Activated CD8-positive, alpha-beta memory T cell treated with anti-CD3 and anti-CD28 coated beads, Interleukin-2, amount 10 ng/mL, durations not matched to agents 7 days and 5 days (primary cell): ENCODE data around the gene HSF5. TPM values are rescaled to one million over a fixed set of nuclear protein-coding genes. Genes with fewer than 3 reads are reported as not detected.

Experiments
- ATAC-seq: fragments of 150-1000 bp; cut with Tn5 transposase; one replicate; pipeline ENCODE4 v1.10.0; 2021; ENCODE audit warnings: moderate library complexity
- CTCF ChIA-PET: fragments of 350-600 bp; sonication (Branson Sonifier 250); formaldehyde crosslinking; loops from one replicate; lab custom pipeline; 2021; ENCODE audit warnings: antibody characterized with exemption; lab: Charles Lee
- DNase-seq: peaks from one replicate; pipeline ENCODE4 v3.0.0-alpha.2; 2020
- H3K27ac Mint-ChIP-seq: one replicate; pipeline ENCODE4 v1.8.0; 2021; ENCODE audit warnings: mild to moderate bottlenecking, mixed read lengths
- H3K27me3 Mint-ChIP-seq: one replicate; pipeline ENCODE4 v1.8.0; 2021; ENCODE audit warnings: mixed read lengths
- H3K36me3 Mint-ChIP-seq: one replicate; pipeline ENCODE4 v1.8.0; 2021; ENCODE audit warnings: mild to moderate bottlenecking, mixed read lengths
- H3K4me1 Mint-ChIP-seq: one replicate; pipeline ENCODE4 v1.8.0; 2021; ENCODE audit warnings: mixed read lengths
- H3K4me3 Mint-ChIP-seq: one replicate; pipeline ENCODE4 v1.8.0; 2021; ENCODE audit warnings: mild to moderate bottlenecking, moderate library complexity, mixed read lengths
- H3K9me3 Mint-ChIP-seq: one replicate; pipeline ENCODE4 v1.8.0; 2022; ENCODE audit warnings: low read depth, mixed read lengths
- total RNA-seq, 2 experiments: library from RNA; stranded (reverse); gene quantifications; one replicate each; pipeline ENCODE4 v1.2.3, GENCODE V29; 2021

Gene HSF5
- total RNA-seq, 2 experiments from 2014 or later = 0.41 to 0.61 TPM

DNA sequence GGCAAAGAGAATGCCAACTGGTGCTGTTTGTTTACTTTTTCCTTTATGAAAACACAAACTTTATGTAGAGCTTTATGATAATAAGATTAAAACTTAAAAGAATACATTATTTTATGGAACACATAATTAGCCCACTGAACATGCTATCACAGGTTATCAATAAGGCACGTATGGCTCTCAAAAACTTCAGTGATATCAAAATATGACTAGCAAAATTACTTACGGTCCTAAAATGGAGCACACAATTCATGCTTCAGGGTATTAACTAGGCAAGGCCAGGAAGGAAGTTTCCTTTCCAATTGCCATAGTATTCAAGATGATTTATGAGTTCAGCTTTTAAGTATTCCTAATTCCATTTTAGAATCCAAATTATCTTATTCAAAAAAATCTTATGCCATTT lies 74.5 kb downstream of the HSF5 start:
- Mint-ChIP-seq H3K9me3 (no peaks in the 10 kb centered on the region), H3K36me3 (no peaks in the 10 kb centered on the region), H3K27ac (no peak overlapping the region), H3K4me3 (no peak overlapping the region), H3K4me1 (peaks cover 32% of the 10 kb centered on the region), H3K27me3 (no peaks in the 10 kb centered on the region)
- DNase-seq (no peak), ATAC-seq (no peak)
- CTCF ChIA-PET = interaction anchor here (2.7 kb wide), 1 partner anchor 96 kb away, joined by 14 read pairs; no protein-coding TSS in a partner anchor

DNA sequence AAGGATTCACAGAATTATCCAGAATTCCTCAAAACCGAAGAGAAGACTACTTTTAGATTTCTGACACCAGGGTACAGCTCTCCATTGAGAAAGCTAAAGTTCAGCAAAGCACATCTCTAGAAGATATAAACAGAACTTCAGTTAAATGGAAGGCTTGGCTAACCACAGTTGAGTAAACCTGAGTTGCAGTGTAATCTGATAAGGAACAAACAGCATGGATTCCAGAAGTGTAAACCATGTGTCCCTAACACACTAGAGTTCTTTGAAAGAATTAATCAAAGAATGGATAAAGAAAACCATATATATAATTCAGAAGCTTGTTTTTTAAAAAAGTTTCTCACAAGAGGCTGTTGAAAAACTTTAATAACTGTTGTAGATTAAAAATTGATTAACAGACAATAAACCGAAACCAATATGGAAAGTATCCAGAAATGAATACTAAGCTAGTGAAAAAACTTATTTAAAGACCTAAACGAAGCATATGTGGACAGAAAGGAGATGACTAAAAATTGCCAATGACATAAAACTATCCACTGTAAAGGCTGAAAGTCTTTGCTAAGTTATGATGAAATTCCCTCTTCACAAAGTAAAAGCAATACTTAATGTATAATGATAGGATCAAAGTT lies 75.1 kb downstream of the HSF5 start:
- H3K4me1 Mint-ChIP-seq = peaks cover 27% of the 10 kb centered on the region
- no peaks in the 10 kb centered on the region for H3K36me3 Mint-ChIP-seq
- H3K27ac Mint-ChIP-seq = peak overlapping the region; percentile 31
- DNase-seq = no peak
- CTCF ChIA-PET = interaction anchor here (2.7 kb wide), 1 partner anchor 95 kb away, joined by 14 read pairs; no protein-coding TSS in a partner anchor
- H3K27me3 Mint-ChIP-seq = no peaks in the 10 kb centered on the region
- no peak overlapping the region for H3K4me3 Mint-ChIP-seq
- no peaks in the 10 kb centered on the region for H3K9me3 Mint-ChIP-seq
- peak; percentile 25 for ATAC-seq

DNA sequence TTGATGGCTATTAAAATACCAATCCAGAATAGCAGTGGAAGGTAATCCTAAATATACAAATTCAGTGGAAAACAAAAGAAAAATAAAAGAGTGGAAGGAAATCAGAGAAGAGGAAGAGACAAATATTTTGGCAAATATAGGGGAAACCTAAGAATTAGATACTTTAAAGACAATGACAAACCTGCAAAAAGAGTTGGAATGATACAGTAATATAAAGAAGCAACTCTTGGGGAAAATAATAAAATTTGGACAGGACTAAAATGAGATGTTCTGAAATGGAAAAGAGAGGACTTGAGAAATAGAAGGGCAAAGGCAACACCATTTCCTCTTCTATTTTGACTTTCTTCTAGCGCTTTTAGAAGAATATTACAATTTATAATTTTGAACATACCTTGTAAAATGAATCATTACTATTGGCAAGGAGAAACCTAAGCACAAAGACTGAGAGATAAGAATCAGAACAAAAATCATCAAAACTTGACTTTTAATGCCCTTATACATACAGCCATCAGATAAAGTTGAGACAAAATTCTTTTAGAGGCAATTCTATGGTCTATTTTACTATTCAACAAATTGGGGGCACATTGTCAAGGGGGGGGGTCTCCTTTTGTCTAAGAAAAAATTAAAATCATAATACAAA lies 76.0 kb downstream of the HSF5 start:
- Mint-ChIP-seq H3K27me3 (no peaks in the 10 kb centered on the region), H3K4me3 (no peak overlapping the region), H3K27ac (no peak overlapping the region), H3K4me1 (peaks cover 19% of the 10 kb centered on the region), H3K36me3 (no peaks in the 10 kb centered on the region), H3K9me3 (no peaks in the 10 kb centered on the region)
- DNase-seq = no peak
- no peak for ATAC-seq
- CTCF ChIA-PET = interaction anchor here (2.7 kb wide), 1 partner anchor 94 kb away, joined by 14 read pairs; no protein-coding TSS in a partner anchor

DNA sequence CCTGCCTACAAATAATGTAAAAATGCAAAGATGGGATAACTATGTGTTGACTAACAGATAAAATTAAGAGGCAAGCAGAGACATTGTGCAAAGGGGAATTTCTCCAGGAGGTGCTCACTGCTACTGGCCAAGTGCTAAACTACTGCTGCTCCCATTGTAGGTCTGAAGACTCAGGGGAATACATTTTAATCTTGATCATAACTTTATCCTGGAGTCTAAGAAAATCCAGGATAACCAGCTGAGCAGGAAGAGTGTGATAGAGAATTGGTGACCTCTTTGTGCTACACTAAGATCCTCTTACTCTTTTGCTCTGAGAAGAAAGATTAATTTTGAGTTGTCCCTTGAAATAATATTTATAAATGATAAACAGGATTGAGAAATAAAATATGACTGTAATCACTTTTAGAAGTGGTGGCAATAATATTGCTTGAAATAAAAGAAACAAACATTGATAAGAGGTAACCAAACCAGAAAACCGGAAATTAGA lies 76.8 kb downstream of the HSF5 start:
- no peak overlapping the region for H3K27ac Mint-ChIP-seq
- no peaks in the 10 kb centered on the region for H3K9me3 Mint-ChIP-seq
- no peak for ATAC-seq
- H3K4me3 Mint-ChIP-seq = no peak overlapping the region
- H3K27me3 Mint-ChIP-seq = no peaks in the 10 kb centered on the region
- CTCF ChIA-PET = no interaction called here
- no peak for DNase-seq
- peaks cover 16% of the 10 kb centered on the region for H3K4me1 Mint-ChIP-seq
- H3K36me3 Mint-ChIP-seq = no peaks in the 10 kb centered on the region

DNA sequence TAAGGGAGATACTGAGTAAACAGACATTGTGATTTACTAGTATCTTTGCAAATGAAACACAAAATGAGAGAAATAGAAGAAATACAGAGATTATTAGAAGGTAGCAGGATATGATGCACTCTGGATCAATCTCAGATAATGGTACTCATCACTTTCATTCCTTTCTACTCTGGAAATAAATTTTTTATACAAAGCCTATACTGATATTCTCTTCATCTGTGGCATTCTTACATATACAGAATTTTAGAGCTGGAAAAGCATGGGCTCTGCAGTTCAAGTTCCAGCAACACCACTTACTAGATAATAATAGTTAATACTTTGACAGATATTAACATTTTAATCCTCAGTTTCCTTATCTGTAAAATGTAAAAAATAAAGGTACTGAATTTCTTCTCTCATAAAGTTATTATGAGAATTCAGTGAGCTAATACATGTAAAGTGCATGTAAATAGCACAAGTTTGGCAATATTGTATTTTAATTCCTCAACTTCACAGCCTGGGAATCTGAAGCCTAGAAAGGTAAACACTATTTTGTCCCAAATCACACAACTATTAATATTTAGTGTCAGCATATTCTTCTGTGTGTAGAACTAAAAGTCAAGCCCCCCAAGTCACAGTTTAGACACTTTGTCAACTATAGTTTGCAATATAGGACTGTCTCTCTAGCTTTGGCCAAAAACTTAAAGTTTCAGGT lies 77.3 kb downstream of the HSF5 start:
- no peak overlapping the region for H3K27ac Mint-ChIP-seq

DNA sequence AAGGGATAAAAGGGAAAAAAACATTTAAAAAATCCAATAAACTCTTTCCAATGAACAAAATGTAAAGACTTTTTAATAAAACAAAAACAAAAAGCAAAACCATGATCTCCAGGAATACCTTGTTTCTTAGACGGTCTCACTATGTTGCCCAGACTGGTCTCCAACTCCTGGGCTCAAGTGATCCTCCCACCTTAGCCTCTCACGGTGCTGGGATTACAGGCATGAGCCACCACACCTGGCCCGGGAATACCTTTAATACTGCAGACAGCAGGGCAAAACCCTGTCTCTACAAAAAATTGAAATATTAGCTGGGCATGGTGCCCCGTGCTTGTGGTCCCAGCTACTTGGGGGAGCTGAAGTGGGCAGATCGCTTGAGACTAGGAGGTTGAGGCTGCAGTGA lies 78.8 kb downstream of the HSF5 start:
- DNase-seq (no peak), ATAC-seq (no peak)
- CTCF ChIA-PET = interaction anchor here (1.8 kb wide), 1 partner anchor 92 kb away, joined by 6 read pairs; no protein-coding TSS in a partner anchor
- Mint-ChIP-seq H3K36me3 (no peaks in the 10 kb centered on the region), H3K27ac (no peak overlapping the region), H3K27me3 (no peaks in the 10 kb centered on the region), H3K4me3 (no peak overlapping the region), H3K9me3 (no peaks in the 10 kb centered on the region), H3K4me1 (peaks cover 16% of the 10 kb centered on the region)

More for the DNA sequence above, 77.3 kb downstream of the HSF5 start:
- CTCF ChIA-PET = no interaction called here
- Mint-ChIP-seq H3K4me3 (no peak overlapping the region), H3K36me3 (no peaks in the 10 kb centered on the region), H3K27me3 (no peaks in the 10 kb centered on the region), H3K4me1 (peaks cover 16% of the 10 kb centered on the region), H3K9me3 (no peaks in the 10 kb centered on the region)
- no peak for ATAC-seq
- DNase-seq = no peak

DNA sequence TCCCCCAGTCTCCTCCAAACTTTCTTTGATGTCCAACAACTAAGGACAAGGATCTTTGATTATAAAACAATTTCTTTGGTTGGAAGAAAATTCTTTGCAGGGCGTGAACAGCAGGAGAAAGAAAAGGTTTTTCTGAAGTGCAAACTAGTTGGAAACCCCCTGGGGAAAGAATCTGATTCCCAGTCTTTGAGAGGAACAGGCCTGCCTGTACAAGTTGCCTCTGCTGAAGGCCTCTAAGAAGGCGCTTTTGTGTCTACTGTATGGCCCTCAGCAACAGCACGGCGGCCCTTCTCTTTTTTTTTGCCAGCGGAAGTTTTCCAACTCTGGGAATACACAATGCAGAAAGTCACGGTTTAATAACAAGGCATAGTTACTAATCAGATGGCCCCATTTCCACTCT lies 84.9 kb downstream of the HSF5 start:
- peaks cover 8% of the 10 kb centered on the region for H3K4me1 Mint-ChIP-seq
- H3K4me3 Mint-ChIP-seq = no peak overlapping the region
- no peaks in the 10 kb centered on the region for H3K9me3 Mint-ChIP-seq
- H3K27ac Mint-ChIP-seq = no peak overlapping the region
- no peaks in the 10 kb centered on the region for H3K27me3 Mint-ChIP-seq
- no peak for DNase-seq
- no peaks in the 10 kb centered on the region for H3K36me3 Mint-ChIP-seq
- ATAC-seq = no peak
- CTCF ChIA-PET = no interaction called here

DNA sequence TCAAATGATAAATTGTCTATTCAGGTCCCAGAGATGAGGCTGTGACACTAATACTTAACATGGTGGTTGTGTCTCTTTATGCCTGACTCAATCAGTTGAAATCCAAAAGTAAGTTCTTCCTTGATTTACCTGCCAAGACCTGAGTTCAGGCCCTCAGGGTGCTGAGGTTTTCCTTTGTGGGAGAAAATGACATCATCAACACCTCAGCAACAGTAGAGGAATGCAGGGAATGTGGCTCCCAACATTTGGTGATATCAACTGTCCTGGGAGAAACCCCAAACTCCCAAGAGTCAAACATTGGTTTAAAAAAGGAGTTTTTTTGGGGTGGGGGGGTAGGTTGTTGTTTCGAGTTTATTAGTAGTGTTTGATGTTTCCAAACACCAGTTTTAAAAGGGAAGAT lies 85.5 kb downstream of the HSF5 start:
- no peak overlapping the region for H3K4me3 Mint-ChIP-seq
- H3K27ac Mint-ChIP-seq = no peak overlapping the region
- no peaks in the 10 kb centered on the region for H3K36me3 Mint-ChIP-seq
- ATAC-seq = no peak
- CTCF ChIA-PET = no interaction called here
- H3K4me1 Mint-ChIP-seq = peaks cover 8% of the 10 kb centered on the region
- no peak for DNase-seq
- H3K9me3 Mint-ChIP-seq = no peaks in the 10 kb centered on the region
- H3K27me3 Mint-ChIP-seq = peaks cover 2% of the 10 kb centered on the region

DNA sequence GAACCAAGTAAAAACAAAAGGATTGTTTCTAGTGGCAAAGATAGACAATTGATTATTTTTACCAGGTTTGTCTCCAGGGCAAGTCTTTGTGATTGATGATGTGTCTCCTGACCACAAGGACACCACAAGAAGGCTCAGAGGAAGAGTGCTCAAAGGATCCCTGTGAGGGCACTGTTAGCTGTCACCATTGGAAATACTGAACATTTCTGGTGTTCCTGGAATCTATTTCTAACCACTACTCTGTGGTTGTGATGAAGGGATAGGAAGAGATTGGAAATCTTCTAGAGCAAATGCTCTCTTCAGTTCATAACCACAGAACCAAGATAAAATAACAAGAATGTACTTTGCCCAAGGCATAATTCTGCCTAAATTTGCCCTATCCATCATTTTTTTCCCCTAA lies 86.2 kb downstream of the HSF5 start:
- H3K4me1 Mint-ChIP-seq = peaks cover 8% of the 10 kb centered on the region
- H3K27me3 Mint-ChIP-seq = peaks cover 2% of the 10 kb centered on the region
- no peak overlapping the region for H3K27ac Mint-ChIP-seq
- ATAC-seq (peak; percentile 61), DNase-seq (peak; percentile 47)
- H3K36me3 Mint-ChIP-seq = no peaks in the 10 kb centered on the region
- no peak overlapping the region for H3K4me3 Mint-ChIP-seq
- CTCF ChIA-PET = no interaction called here
- no peaks in the 10 kb centered on the region for H3K9me3 Mint-ChIP-seq

DNA sequence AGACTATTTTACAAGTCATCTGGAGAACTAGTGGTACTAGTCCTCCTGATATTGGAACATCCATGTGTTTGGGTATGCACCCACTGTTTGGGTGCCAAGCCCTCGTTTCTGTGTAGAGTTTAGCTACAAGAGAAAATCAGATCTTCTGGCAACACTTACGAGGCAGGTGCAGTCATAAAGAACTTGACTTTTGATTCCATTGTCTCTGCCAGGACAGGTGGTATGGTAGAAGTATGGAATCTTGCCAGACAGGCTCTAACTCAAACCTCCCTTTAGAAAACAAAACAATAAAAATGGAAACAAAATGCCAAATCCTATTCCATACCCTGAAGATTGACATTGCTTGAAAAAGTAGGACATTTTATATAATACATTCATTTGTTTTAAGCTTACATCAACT lies 86.9 kb downstream of the HSF5 start:
- CTCF ChIA-PET = no interaction called here
- DNase-seq (no peak), ATAC-seq (no peak)
- Mint-ChIP-seq H3K27me3 (peaks cover 2% of the 10 kb centered on the region), H3K9me3 (no peaks in the 10 kb centered on the region), H3K27ac (no peak overlapping the region), H3K4me1 (peaks cover 8% of the 10 kb centered on the region), H3K4me3 (no peak overlapping the region), H3K36me3 (no peaks in the 10 kb centered on the region)

DNA sequence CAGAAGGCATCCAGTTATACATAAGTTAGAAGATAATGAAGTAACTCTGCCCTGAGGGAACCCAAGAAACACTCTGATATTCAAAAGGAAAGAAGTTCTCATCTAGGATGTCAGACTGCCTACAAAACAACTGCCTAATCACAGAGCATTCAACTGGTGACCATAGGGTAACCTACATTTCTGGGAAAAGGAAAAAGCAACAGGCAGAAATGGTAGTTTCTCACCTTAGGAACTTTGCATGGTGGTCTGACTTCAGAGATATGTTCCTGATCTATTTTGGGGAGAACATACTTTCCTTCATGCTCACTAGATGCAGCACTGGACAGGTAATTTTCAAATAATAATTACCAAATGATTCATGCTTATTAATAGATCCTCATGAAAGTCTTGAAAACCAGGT lies 87.4 kb downstream of the HSF5 start:
- Mint-ChIP-seq H3K27me3 (peaks cover 2% of the 10 kb centered on the region), H3K9me3 (no peaks in the 10 kb centered on the region), H3K4me3 (no peak overlapping the region), H3K36me3 (no peaks in the 10 kb centered on the region), H3K4me1 (peaks cover 8% of the 10 kb centered on the region), H3K27ac (no peak overlapping the region)
- CTCF ChIA-PET = interaction anchor here (0.8 to 1.4 kb wide), 2 partner anchors 83 to 151 kb away, joined by 3 to 4 read pairs; no protein-coding TSS in a partner anchor
- DNase-seq (no peak), ATAC-seq (no peak)

DNA sequence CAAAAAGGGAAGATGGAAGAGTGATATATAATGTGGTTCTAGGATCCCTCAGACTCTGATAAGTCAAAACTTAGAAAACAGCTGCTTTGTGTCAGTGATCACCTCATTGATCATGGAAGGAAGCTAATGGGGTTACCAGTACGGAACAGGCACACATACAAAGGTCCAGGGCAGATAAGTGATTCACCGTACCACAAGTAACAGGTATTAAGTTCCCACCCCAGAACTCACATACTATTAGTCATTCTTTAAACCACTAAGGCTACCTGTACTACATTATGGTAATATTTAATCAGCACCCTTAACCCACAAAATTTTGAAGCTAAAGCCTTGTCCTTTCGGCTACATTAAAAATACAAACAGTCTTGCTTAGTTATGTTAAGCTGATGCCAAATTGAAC lies 88.2 kb downstream of the HSF5 start:
- Mint-ChIP-seq H3K27me3 (peaks cover 2% of the 10 kb centered on the region), H3K4me1 (peaks cover 8% of the 10 kb centered on the region), H3K27ac (no peak overlapping the region), H3K4me3 (no peak overlapping the region), H3K9me3 (no peaks in the 10 kb centered on the region), H3K36me3 (no peaks in the 10 kb centered on the region)
- DNase-seq (no peak), ATAC-seq (no peak)
- CTCF ChIA-PET = interaction anchor here (0.6 to 1.4 kb wide), 5 partner anchors 15 to 349 kb away, joined by 3 to 4 read pairs (median 3); no protein-coding TSS in a partner anchor

DNA sequence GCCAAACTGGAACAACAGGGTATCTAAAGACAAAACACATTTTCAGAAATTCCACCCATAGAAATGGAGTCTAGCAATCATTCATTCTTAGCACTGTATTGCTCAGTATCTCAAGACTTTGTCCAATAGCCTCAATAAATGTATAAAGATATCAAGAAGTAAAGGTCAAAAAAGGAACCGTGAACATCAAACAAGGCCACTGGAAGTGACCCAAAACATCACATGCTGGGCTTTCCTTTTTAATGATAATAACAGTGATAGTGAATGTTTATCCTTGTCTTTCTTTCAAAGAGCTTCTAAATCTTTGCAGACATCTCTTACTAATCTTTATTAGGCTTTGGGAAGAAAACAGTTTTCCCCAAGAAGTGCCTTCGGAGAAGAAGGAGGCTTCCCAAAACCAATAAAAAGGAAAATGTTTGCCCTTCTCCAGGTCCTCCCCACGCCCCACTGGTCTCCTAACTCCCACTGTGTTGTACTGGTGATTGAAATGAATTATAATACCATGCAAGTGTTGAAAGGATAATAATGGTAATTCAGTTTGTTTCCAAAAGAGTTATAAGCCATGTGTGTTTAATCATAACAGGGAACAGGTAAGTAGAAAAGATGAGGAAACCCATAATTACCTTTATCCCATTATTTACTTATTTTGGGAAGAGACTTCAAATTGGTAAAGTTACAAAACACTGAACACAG lies 89.5 kb downstream of the HSF5 start:
- H3K27me3 Mint-ChIP-seq = peaks cover 2% of the 10 kb centered on the region
- CTCF ChIA-PET = no interaction called here
- DNase-seq (no peak), ATAC-seq (no peak)
- H3K36me3 Mint-ChIP-seq = no peaks in the 10 kb centered on the region
- H3K4me1 Mint-ChIP-seq = peaks cover 8% of the 10 kb centered on the region
- no peaks in the 10 kb centered on the region for H3K9me3 Mint-ChIP-seq
- H3K4me3 Mint-ChIP-seq = no peak overlapping the region
- no peak overlapping the region for H3K27ac Mint-ChIP-seq
